Vagina (tissue), 2 donors: ENCODE results near the gene SPOCK3.

Source experiments
- CTCF ChIP-seq, 3 experiments: fragments of 450-650 bp in 2 of 3; fragments of 200-600 bp in 1 of 3; sonication (generic) in 1 of 3; IDR thresholded peaks; one replicate each; pipeline ENCODE4 v1.5.1; 2017 to 2019; ENCODE audit warnings: antibody characterized with exemption in 3 of 3, mild to moderate bottlenecking in 2 of 3, moderate library complexity in 2 of 3
- POLR2AphosphoS5 ChIP-seq, 2 donors: sonication (generic); formaldehyde crosslinking; IDR thresholded peaks; one replicate each; pipeline ENCODE4 v1.9.0; 2017; ENCODE audit warnings: antibody characterized with exemption in 2 of 2, mild to moderate bottlenecking in 2 of 2, low read depth in 1 of 2; ENCODE audit not compliant: insufficient read depth in 1 of 2

GRCh38 chr4:166862032-166862431, 372.3 kb downstream of the SPOCK3 start:
- TF ChIP-seq CTCF (IDR thresholded peaks at IDR 0.05): no peak
- no peak for TF ChIP-seq POLR2AphosphoS5 (IDR thresholded peaks at IDR 0.05; ENCODE audit: insufficient read depth in 1 of 2, low read depth in 1 of 2)
